Astrocyte of the spinal cord (primary cell): ENCODE results near the gene MAP3K3.

ENCODE experiments used
- DNase-seq: peaks from one replicate; pipeline ENCODE4 v3.0.0; 2011; ENCODE audit warnings: low read depth, low spot score
- H3K4me3 ChIP-seq: 2 replicates; pipeline ENCODE4 v1.5.1; 2011; ENCODE audit warnings: low read depth, mild to moderate bottlenecking, low read length, moderate library complexity
- CTCF ChIP-seq: IDR thresholded peaks from 2 replicates; pipeline ENCODE4 v1.5.1; 2012; ENCODE audit warnings: low read depth, mild to moderate bottlenecking, low read length, inconsistent platforms
- in situ Hi-C: cut with HindIII; loops from 2 replicates; pipeline ENCODE4 v1.10.0; 2017; ENCODE audit warnings: low sequenced_read_pairs

Gene MAP3K3

GRCh38 chr17:63679214-63679613, 57.0 kb downstream of the MAP3K3 start:
- in situ Hi-C loops: no loop called here
- H3K4me3 ChIP-seq: no peak overlapping the region
- DNase-seq: no peak
- TF ChIP-seq CTCF: no peak

DNA sequence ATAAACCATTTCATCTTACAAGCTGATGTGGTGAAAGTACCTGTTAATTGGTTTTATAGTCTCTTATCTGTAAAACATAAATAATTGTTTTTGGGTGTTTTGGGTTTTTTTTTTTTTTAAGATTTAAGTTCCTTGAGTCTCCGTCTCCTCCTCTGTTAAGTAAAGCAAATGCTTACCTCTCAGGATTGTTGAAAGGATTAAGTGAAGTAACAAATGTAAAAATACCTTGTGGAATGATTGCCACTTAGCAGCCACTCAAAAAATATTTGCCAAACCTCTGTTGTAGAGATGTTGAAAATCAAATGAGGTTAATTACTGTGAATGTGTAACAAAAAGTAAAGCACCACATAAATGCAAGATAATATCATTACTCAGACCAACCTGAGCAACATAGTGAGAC, 58.5 kb downstream of the MAP3K3 start:
- no peak for DNase-seq
- in situ Hi-C loops: no loop called here
- no peak overlapping the region for H3K4me3 ChIP-seq
- no peak for TF ChIP-seq CTCF

- in situ Hi-C loops: no loop called here
- no peak overlapping the region for H3K4me3 ChIP-seq
- TF ChIP-seq CTCF: no peak
- DNase-seq: no peak
These were observed 59.3 kb downstream of the MAP3K3 start for GRCh38 chr17:63681530-63681929.

GRCh38 chr17:63682441-63682840, 60.2 kb downstream of the MAP3K3 start:
- H3K4me3 ChIP-seq: no peak overlapping the region
- no peak for DNase-seq
- no peak for TF ChIP-seq CTCF
- in situ Hi-C loops: no loop called here

GRCh38 chr17:63682981-63683380, 60.8 kb downstream of the MAP3K3 start:
- H3K4me3 ChIP-seq: no peak overlapping the region
- in situ Hi-C loops: no loop called here
- no peak for DNase-seq
- TF ChIP-seq CTCF: no peak

DNA sequence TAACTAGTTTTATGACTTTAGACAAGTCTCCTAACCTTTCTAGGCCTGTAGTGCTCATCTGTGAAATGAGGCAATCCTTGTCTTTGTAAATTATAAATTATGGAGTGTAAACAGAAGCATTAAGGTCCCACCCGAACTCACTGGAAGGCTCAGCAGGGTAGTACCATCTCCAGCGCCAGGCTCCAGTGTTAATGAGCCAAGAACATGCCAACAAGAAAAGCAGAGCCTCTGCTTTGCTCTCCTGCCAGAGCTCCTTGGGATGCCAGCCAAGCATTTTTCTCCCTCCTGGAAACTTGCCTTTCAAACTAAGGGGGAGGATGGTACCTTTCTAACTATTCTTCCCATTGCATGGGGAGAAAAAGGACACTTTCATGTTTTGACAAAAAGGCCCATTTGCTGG, 62.8 kb downstream of the MAP3K3 start:
- in situ Hi-C loops: no loop called here
- no peak for DNase-seq
- no peak overlapping the region for H3K4me3 ChIP-seq
- no peak for TF ChIP-seq CTCF

DNA sequence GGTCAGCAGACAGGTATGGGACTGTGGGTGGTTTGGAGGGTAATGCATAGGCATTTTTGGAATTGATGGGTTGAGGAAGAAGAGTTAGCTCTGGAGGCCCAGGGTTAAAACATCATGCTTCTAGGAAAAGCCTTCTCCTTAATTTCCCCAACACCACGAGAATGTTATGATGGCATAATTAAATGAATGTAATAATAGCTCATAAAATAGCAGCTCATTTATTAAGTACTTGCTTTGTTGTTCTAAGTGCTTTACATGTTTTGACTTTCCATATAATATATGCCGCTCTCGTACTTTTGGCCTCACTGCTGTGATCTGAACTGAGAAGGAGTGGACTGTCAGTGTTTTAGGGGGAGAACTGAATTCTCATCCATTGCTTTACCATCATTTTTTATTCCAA, 63.4 kb downstream of the MAP3K3 start:
- no peak for DNase-seq
- no peak for TF ChIP-seq CTCF
- in situ Hi-C loops: no loop called here
- no peak overlapping the region for H3K4me3 ChIP-seq
